Glutamatergic neuron (in vitro differentiated cells): Measurements from ENCODE around the gene TMEM94. TPM values are rescaled to one million over a fixed set of nuclear protein-coding genes. Genes with fewer than 3 reads are reported as not detected.
"Not testable (repeated sequence)": the region's sequence is repeated elsewhere in the genome, so short reads cannot be mapped to it uniquely, and the experiment has no call there.

ENCODE experiments used
- DNase-seq: peaks from one replicate; pipeline ENCODE4 v3.0.0; 2022
- H3K27ac Mint-ChIP-seq: one replicate; pipeline ENCODE4 v1.8.0; 2020; ENCODE audit warnings: mild to moderate bottlenecking, mixed read lengths, inconsistent platforms; ENCODE audit not compliant: unreplicated experiment
- H3K27me3 Mint-ChIP-seq: one replicate; pipeline ENCODE4 v1.8.0; 2020; ENCODE audit warnings: mild to moderate bottlenecking, moderate library complexity, mixed read lengths, inconsistent platforms; ENCODE audit not compliant: unreplicated experiment
- H3K36me3 Mint-ChIP-seq: one replicate; pipeline ENCODE4 v1.8.0; 2020; ENCODE audit warnings: mild to moderate bottlenecking, mixed read lengths, inconsistent platforms; ENCODE audit not compliant: unreplicated experiment
- H3K4me1 Mint-ChIP-seq: one replicate; pipeline ENCODE4 v1.8.0; 2020; ENCODE audit warnings: mild to moderate bottlenecking, low read depth, mixed read lengths, inconsistent platforms; ENCODE audit not compliant: unreplicated experiment
- H3K4me3 Mint-ChIP-seq: one replicate; pipeline ENCODE4 v1.8.0; 2020; ENCODE audit warnings: mild to moderate bottlenecking, mixed read lengths, inconsistent platforms; ENCODE audit not compliant: unreplicated experiment
- H3K9me3 Mint-ChIP-seq: one replicate; pipeline ENCODE4 v1.8.0; 2020; ENCODE audit warnings: mild to moderate bottlenecking, moderate library complexity, mixed read lengths, inconsistent platforms; ENCODE audit not compliant: unreplicated experiment
- CTCF ChIP-seq: fragments of 200-600 bp; sonication (generic); IDR thresholded peaks from one replicate; pipeline ENCODE4 v1.5.0; 2021; ENCODE audit not compliant: partially characterized antibody, unreplicated experiment
- total RNA-seq: library from RNA; stranded (reverse); fragmentation: NEBNext Ultra II Directional; extraction: Animal tissue kit (Norgen Biotek cat#: 25700); gene quantifications from one replicate; pipeline ENCODE4 v1.2.1, GENCODE V29; 2021; ENCODE audit not compliant: unreplicated experiment

The TMEM94 gene
- total RNA-seq, 1 donor from 2014 or later: 117 TPM

DNA sequence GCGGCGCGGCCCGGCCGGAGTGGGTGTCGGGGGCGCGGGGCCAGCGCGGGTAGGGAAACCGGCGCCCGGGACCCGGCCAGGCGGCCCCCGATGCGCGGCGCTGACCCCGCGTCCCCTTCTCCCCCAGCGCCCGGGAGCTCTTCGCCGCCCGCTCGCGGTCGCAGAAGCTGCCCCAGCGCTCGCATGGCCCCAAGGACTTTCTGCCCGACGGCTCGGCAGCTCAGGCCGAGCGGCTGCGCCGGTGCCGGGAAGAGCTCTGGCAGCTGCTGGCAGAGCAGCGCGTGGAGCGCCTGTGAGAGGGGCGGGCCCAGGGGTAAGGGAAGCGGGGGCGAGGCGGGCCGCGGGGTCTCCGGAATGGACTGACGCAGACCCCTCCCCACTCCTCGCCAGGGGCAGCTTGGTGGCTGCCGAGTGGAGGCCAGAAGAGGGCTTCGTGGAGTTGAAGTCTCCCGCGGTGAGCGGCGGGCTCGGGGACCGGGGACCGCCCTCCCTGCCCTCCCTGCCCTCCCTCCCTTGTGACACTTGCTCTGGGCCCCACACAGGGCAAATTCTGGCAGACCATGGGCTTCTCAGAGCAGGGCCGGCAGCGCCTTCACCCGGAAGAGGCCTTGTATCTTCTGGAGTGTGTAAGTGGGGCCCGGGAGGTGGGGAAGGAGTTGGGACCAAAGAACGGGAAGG, 60.3 kb downstream of the TMEM94 start:
- peak; percentile 59 for DNase-seq

GRCh38 chr17:75517297-75517865, 60.9 kb downstream of the TMEM94 start:
- no peak overlapping the region for H3K27ac Mint-ChIP-seq
- no peaks in the 10 kb centered on the region for H3K4me1 Mint-ChIP-seq
- no peak for DNase-seq
- no peak for TF ChIP-seq CTCF
- peaks cover 4% of the 10 kb centered on the region for H3K27me3 Mint-ChIP-seq
- H3K9me3 Mint-ChIP-seq: peaks cover 8% of the 10 kb centered on the region
- peak overlapping the region; percentile 86 for H3K4me3 Mint-ChIP-seq
- no peaks in the 10 kb centered on the region for H3K36me3 Mint-ChIP-seq

More for the DNA sequence above, 60.3 kb downstream of the TMEM94 start:
- H3K36me3 Mint-ChIP-seq: no peaks in the 10 kb centered on the region
- H3K9me3 Mint-ChIP-seq: peaks cover 8% of the 10 kb centered on the region
- no peak overlapping the region for H3K27ac Mint-ChIP-seq
- no peak for TF ChIP-seq CTCF
- H3K4me3 Mint-ChIP-seq: peak overlapping the region; percentile 86
- H3K27me3 Mint-ChIP-seq: peaks cover 3% of the 10 kb centered on the region
- no peaks in the 10 kb centered on the region for H3K4me1 Mint-ChIP-seq

DNA sequence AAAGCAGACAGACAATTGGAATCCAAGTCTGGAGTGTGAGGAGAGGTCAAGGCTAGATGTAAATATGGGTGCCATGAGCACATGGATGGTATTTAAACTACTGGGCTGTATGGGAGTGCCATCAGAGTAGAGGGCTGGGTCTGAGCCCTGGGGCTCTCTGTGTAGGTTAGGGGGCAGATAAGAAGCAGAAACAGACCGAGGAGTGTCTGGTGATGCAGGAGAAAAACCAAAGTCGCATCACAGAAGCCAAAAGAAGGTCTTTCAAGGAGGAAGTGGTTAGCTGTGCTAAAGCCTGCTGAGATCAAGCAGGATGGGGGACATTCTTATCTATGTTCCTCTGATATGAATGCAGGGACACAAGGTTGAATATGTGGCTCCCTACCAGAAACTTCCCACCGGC, 61.8 kb downstream of the TMEM94 start:
- no peak for DNase-seq
- H3K4me1 Mint-ChIP-seq: no peaks in the 10 kb centered on the region
- no peak for TF ChIP-seq CTCF
- H3K36me3 Mint-ChIP-seq: no peaks in the 10 kb centered on the region
- no peak overlapping the region for H3K27ac Mint-ChIP-seq
- peak overlapping the region; percentile 86 for H3K4me3 Mint-ChIP-seq
- H3K9me3 Mint-ChIP-seq: peaks cover 8% of the 10 kb centered on the region
- peaks cover 5% of the 10 kb centered on the region for H3K27me3 Mint-ChIP-seq

GRCh38 chr17:75518983-75519537, 62.6 kb downstream of the TMEM94 start:
- Mint-ChIP-seq H3K4me3 (no peak overlapping the region), H3K4me1 (no peaks in the 10 kb centered on the region), H3K27me3 (peaks cover 5% of the 10 kb centered on the region), H3K36me3 (no peaks in the 10 kb centered on the region), H3K9me3 (peaks cover 8% of the 10 kb centered on the region), H3K27ac (no peak overlapping the region)
- no peak for DNase-seq
- TF ChIP-seq CTCF: no peak

GRCh38 chr17:75520413-75520812, 64.0 kb downstream of the TMEM94 start:
- H3K36me3 Mint-ChIP-seq, H3K4me1 Mint-ChIP-seq, H3K9me3 Mint-ChIP-seq, H3K4me3 Mint-ChIP-seq, H3K27me3 Mint-ChIP-seq, DNase-seq, H3K27ac Mint-ChIP-seq: not testable (repeated sequence)
